ENCODE measurements around the gene TBC1D10B.

DNA sequence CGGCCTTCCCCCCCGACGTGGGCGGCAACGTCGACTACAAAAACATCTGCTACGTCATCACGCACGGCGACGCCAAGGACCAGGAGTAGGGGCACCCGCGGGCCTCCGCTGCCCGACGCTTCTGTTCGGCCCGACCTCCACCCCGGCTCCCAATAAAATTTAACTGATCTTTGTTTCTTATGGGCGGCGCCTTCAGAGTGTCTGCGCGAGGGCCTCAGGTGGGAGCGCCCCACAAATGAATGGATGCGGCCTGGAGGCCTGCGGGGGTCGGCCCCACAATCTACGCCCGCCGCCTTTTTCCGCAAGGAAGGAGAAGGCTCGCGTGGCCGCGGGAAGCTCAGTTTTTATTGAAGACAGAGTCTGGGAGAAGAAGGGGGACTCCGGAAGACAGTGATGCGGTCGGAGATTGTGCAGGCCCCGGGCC lies 7.5 kb upstream of the TBC1D10B start:
- TF ChIP-seq, protein P1, sequence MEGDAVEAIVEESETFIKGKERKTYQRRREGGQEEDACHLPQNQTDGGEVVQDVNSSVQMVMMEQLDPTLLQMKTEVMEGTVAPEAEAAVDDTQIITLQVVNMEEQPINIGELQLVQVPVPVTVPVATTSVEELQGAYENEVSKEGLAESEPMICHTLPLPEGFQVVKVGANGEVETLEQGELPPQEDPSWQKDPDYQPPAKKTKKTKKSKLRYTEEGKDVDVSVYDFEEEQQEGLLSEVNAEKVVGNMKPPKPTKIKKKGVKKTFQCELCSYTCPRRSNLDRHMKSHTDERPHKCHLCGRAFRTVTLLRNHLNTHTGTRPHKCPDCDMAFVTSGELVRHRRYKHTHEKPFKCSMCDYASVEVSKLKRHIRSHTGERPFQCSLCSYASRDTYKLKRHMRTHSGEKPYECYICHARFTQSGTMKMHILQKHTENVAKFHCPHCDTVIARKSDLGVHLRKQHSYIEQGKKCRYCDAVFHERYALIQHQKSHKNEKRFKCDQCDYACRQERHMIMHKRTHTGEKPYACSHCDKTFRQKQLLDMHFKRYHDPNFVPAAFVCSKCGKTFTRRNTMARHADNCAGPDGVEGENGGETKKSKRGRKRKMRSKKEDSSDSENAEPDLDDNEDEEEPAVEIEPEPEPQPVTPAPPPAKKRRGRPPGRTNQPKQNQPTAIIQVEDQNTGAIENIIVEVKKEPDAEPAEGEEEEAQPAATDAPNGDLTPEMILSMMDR (IDR thresholded peaks at IDR 0.05) = peak in 1 of 6 experiments; percentile 12
- peak in 2 of 4 donors; percentile 49 to 76 for TF ChIP-seq POLR2A (IDR thresholded peaks at IDR 0.05)

All from esophagus squamous epithelium (tissue), 4 donors.